Stimulated activated CD4-positive, alpha-beta T cell treated with anti-CD3 and anti-CD28 coated beads, Interleukin-12 subunit alpha, Interleukin-12 subunit beta, amount 100 ng/mL, for 4 hours (primary cell): ENCODE results near the gene ANKRD13A.

Experiments used
- DNase-seq: peaks from one replicate; pipeline ENCODE4 v3.0.0-alpha.2; 2020

ANKRD13A gene

GRCh38 chr12:110088936-110089335 lies 89.7 kb downstream of the ANKRD13A start:
- no peak for DNase-seq
